Measurements from ENCODE around the gene CPEB3. TPM values are rescaled to one million over a fixed set of nuclear protein-coding genes. Genes with fewer than 3 reads are reported as not detected.
A peak's percentile ranks its signal among the peaks of the same experiment; 100 is the strongest.

CPEB3 gene
- total RNA-seq, 6 experiments from 2014 or later = 0.85 to 1.1 (median 1.0) TPM

DNA sequence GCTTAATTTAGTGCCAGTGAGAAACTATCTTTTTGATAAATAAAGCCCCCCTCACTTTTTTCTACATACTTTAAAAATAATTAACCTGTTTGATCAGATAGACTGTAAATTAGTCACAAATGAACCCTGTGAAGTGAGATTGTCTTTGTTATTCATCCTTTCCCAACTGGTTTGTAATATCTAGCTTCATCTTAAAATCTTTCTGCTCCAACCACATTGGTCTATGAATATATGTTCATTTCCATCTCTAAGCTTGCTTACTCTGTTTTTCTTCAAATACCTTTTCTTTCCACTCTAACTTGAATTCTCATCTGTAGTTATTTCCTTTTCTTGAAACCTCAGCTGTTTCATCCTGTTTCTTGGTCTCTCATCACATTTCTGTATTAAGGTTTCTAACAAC lies 12.2 kb upstream of the CPEB3 start:
- H3K27me3 Mint-ChIP-seq (ENCODE audit: insufficient read depth) = no peaks in the 10 kb centered on the region
- H3K4me1 Mint-ChIP-seq (ENCODE audit: low read depth) = peaks cover 16% of the 10 kb centered on the region
- H3K36me3 Mint-ChIP-seq (ENCODE audit: low read depth) = no peaks in the 10 kb centered on the region

DNA sequence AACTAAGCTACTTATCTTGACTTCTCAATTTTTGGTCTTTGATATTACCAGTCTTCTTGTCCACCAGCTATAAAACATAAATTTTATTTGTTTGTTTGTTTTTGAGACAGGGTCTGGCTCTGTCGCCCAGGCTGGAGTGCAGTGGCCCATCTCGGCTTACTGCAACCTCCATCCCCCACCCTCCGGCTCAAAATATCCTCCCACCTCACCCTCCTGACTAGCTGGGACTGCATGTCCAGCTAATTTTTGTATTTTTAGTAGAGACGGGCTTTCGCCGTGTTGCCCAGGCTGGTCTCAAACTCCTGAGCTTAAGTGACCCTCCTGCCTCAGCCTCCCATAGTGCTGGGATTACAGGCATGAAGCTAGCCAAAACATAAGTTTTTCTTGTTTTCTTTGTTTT lies 7.6 kb upstream of the CPEB3 start:
- Mint-ChIP-seq H3K27me3 (ENCODE audit: insufficient read depth) (peaks cover 2% of the 10 kb centered on the region), H3K9me3 (no peaks in the 10 kb centered on the region), H3K36me3 (ENCODE audit: low read depth) (peaks cover 16% of the 10 kb centered on the region), H3K4me1 (ENCODE audit: low read depth) (peaks cover 29% of the 10 kb centered on the region), H3K27ac (no peak overlapping the region), H3K4me3 (no peak overlapping the region)
- no peak for DNase-seq
- no peak for TF ChIP-seq CTCF (IDR thresholded peaks at IDR 0.05)

More for the DNA sequence above, 12.2 kb upstream of the CPEB3 start:
- no peak for DNase-seq
- Mint-ChIP-seq H3K4me3 (no peak overlapping the region), H3K9me3 (no peaks in the 10 kb centered on the region), H3K27ac (no peak overlapping the region)
- TF ChIP-seq CTCF (IDR thresholded peaks at IDR 0.05) = no peak

GRCh38 chr10:92291921-92292845 lies 1.3 kb upstream of the CPEB3 start:
- Mint-ChIP-seq H3K27ac (peak overlapping the region; percentile 84), H3K4me3 (peak overlapping the region; percentile 95), H3K27me3 (ENCODE audit: insufficient read depth) (peaks cover 2% of the 10 kb centered on the region), H3K4me1 (ENCODE audit: low read depth) (peaks cover 37% of the 10 kb centered on the region), H3K36me3 (ENCODE audit: low read depth) (peaks cover 16% of the 10 kb centered on the region), H3K9me3 (no peaks in the 10 kb centered on the region)
- TF ChIP-seq CTCF (IDR thresholded peaks at IDR 0.05) = peak; percentile 77
- DNase-seq = peak; percentile 42

- H3K9me3 Mint-ChIP-seq = no peaks in the 10 kb centered on the region
- DNase-seq = no peak
- H3K27ac Mint-ChIP-seq = peak overlapping the region; percentile 84
- H3K27me3 Mint-ChIP-seq (ENCODE audit: insufficient read depth) = peaks cover 2% of the 10 kb centered on the region
- peaks cover 36% of the 10 kb centered on the region for H3K4me1 Mint-ChIP-seq (ENCODE audit: low read depth)
- peaks cover 14% of the 10 kb centered on the region for H3K36me3 Mint-ChIP-seq (ENCODE audit: low read depth)
- no peak for TF ChIP-seq CTCF (IDR thresholded peaks at IDR 0.05)
- peak overlapping the region; percentile 95 for H3K4me3 Mint-ChIP-seq
Observed at GRCh38 chr10:92291616-92291865, 663 bp upstream of the CPEB3 start.

DNA sequence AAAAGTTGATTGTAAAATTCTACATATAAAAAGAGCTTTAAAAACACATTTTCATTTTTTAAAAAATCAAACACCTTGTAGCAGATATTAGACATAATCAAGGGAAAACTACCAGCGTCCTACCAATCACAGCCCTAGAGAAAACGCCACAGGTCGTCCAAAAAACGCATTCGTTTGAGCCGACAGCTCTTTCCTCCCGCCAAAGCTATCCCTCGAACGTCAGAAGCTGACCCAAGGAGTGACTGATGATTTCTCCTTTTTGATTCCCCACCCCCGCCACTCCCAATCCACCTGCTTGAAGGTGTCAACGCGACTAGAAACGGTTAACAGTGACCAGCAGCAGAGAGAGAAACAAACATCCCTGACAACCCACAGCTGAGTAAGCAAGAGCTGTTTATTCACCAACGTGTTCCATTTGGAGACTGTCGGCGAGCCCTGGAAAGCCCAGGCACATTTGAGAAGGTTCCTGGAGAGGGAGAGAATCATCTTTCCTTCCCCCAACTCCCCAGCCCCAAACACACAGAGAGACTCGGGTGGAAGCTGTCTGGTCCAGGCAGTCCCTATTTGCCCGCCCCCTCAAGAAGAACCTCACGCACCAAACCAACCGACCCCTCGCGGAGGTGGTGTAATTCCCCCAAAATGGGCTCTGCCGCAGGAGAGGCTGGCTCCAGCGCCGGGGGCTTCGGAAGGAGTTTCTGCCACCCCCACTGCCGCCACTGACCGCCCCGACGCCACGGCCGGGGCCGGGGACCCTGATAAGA lies 622 bp downstream of the CPEB3 start:
- peak overlapping the region; percentile 84 for H3K27ac Mint-ChIP-seq
- H3K4me1 Mint-ChIP-seq (ENCODE audit: low read depth) = peaks cover 33% of the 10 kb centered on the region
- no peak for TF ChIP-seq CTCF (IDR thresholded peaks at IDR 0.05)
- H3K9me3 Mint-ChIP-seq = no peaks in the 10 kb centered on the region
- H3K4me3 Mint-ChIP-seq = peak overlapping the region; percentile 95
- no peaks in the 10 kb centered on the region; the same call in 1 of the 2 replicates for H3K27me3 Mint-ChIP-seq (ENCODE audit: insufficient read depth)
- DNase-seq = peak; percentile 52
- peaks cover 10% of the 10 kb centered on the region for H3K36me3 Mint-ChIP-seq (ENCODE audit: low read depth)

Measured in HFFc6 (cell line).